NCI-H2227 treated with DMSO at 0.1 percent for 48 hours (cell line): ENCODE measurements around the gene EHMT1.

Source experiments
- DNase-seq: peaks from one replicate; lab custom pipeline; 2025; lab: John Stamatoyannopoulos, UW

The EHMT1 gene

DNA sequence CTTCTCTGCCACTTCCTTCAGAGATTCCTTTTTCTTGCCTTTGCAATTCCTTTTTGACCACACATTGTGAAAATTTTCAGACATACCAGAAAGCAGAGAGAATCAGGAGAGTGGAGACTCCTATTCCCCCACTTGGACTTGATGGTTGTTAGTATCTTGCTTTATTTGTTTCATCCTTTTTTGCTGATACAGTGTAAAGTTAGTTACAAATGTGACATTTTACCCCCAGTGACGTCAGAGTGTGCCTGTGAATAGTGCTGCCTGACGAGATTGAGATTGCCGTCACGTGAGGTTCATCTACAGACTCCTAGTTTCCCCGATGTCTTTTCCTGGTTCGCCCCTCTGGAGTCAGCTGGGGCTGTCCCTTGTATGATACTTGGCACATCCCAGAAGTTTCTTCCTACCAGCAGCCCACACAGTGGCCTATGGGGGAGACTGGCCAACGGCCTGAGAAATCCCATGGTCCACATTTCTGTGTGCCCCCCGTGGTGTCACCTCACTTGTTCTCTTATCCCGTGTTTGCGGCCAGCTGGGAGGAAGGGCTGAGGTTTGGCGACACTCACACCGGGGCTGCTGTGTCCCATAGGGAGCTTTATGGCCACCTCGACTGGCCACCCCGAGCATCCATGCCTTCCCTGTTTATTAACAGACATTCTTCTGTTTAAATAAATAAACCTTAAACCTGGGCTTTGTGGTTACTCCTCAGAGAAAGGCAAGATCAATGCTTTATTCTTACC is 210.6 kb downstream of the EHMT1 start:
- no peak for DNase-seq

DNA sequence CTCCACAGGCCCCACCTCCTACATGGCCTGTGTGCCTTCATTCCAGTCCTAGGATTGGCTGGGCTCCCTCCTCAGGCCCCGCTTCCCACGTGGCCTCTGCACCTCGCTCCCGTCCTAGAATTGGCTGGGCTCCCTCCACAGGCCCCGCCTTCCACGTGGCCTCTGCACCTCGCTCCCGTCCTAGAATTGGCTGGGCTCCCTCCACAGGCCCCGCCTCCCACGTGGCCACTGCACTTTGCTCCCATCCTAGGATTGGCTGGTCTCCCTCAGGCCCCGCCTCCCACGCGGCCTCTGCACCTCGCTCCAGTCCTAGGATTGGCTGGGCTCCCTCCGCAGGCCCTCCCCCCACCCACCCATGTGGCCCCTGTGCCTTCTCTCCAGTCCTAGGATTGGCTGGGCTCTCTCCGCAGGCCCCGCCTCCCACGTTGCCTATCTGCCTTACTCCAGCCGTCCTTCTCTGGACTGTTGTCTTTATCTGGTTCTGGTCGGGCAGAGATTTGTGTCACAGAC is 213.4 kb downstream of the EHMT1 start:
- no peak for DNase-seq

DNA sequence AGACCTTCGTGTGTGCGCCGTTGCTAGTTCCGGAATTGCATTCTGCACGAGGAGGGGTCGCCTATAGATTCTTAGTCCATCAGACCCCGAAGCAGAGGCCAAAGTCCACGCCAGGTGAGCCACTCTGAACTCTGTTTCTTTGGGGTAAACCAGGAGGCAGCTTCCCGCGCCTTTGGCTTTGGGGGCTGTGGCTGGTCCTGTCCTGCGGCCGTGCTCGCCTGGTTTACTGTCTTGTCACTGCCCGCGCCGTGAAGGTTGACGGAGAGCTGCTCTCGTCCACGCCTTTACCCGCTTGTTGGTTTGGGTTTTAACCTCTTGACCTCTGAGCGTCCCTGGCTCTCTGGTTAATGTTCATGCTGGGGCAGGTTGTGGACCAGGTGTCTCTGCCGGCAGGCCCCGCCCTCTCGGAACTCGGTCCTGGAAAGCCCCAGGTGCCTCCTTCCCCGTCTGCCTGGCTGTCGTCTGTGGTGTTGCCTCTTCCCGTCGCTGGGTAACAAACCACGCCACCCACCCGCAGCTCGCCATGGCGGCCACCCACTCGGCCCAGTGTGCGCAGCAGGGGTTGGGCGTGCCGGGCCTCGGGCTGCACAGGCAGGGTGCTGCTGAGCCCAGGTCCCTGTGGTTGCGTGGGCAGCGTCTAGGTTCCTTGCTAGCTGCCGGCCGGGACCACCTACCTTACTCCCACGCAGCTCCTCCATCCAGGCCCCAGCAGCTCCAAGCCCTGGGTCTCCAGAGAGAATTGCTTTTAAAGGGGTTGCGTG is 214.2 kb downstream of the EHMT1 start:
- DNase-seq, result no peak

DNA sequence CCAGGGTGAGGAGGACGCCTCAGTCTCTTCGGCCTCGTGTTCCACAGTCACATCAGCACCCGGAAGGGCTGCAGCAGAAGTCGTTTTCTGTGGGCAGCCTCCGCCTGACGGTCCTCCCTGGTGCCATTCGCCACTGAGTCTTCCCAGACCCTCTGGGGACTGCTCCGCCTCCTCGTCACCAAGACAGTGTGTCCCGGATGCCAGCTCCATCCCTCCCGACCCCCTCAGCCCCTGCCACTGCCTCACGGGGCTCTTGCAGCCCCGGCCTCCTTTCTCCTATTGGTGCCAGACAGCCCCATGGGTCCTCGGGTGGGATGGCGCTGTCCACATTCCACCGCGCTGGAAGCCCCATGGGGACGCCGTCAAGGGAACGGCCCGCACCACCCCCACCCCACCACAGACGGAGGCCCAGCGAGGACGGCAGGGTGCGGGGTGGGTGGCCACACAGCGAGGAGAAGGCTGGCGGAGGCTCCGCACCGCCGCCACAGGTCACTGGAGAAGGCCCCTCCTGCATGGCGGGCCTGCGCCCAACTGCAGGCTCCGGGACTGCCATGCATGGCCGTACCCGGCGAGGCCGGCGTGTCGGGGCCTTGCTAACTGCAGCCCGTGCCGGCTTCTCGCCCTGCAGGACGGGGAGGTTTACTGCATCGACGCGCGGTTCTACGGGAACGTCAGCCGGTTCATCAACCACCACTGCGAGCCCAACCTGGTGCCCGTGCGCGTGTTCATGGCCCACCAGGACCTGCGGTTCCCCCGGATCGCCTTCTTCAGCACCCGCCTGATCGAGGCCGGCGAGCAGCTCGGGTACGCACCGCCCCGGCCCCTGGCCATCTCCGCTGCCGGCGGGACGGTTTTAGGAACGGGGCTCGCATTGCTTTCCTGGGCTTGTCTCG is 215.2 kb downstream of the EHMT1 start:
- no peak for DNase-seq

DNA sequence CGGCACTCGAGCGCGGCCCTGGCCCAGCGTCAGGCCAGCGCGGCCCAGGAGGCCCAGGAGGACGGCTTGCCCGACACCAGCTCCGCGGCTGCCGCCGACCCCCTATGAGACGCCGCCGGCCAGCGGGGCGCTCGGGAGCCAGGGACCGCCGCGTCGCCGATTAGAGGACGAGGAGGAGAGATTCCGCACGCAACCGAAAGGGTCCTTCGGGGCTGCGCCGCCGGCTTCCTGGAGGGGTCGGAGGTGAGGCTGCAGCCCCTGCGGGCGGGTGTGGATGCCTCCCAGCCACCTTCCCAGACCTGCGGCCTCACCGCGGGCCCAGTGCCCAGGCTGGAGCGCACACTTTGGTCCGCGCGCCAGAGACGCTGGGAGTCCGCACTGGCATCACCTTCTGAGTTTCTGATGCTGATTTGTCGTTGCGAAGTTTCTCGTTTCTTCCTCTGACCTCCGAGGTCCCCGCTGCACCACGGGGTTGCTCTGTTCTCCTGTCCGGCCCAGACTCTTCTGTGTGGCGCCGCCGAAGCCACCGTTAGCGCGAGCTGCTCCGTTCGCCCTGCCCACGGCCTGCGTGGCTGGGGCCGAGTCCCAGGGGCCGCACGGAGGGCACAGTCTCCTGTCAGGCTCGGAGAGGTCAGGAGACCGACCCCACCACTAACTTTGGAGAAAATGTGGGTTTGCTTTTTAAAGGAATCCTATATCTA is 216.2 kb downstream of the EHMT1 start:
- no peak for DNase-seq

DNA sequence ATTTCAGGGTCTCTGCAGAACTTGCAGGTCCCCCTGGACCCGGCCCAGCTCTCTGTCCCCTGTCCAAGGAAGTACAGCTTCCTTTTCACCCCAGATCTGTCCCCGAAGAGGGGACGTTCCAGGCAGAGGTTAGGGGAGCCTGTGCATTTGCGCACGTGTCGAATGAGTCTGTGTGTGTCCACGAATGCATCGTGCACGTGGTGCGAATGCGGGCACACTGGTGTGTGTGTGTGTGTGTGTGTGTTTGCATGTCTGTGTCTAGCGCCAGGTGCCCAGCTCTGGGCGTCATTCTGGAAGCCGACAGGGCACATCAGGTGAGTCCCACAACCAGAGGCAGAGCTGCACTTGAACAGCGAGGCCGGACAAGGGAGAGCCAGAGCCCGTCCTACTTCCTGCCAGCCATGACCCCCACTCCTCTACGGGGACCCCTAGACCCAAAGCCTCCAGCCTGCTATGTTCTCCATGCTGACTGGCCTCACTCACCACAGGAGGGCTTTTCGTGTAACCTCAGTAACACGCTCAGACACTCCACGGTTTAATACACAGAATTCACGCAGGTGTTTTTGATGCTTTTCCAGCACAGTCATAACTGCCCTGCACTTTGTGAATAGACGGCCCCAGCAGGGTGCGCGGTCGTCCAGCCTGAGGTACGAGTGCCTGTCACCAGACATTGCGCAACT is 217.5 kb downstream of the EHMT1 start:
- DNase-seq, result no peak

DNA sequence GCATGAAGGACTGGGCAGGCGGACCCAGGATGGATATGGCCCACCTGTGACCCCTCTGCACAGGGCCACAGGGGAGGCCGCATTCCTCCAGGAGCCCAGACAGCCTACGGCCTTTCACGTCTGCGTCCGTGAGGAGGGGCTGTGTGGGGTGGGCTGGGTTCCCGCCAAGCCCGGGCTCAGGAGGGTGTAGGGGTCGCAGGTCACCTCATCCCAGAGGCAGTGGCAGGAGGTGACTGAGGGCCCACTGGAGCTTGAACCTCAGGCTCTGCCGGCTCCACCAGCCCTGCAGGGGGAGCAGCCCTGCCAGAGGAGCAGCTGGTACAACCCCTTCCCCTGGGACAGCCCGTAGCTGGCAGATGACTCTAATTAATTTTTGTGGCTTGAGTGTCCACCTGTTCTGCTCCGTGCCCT is 218.0 kb downstream of the EHMT1 start:
- no peak for DNase-seq

DNA sequence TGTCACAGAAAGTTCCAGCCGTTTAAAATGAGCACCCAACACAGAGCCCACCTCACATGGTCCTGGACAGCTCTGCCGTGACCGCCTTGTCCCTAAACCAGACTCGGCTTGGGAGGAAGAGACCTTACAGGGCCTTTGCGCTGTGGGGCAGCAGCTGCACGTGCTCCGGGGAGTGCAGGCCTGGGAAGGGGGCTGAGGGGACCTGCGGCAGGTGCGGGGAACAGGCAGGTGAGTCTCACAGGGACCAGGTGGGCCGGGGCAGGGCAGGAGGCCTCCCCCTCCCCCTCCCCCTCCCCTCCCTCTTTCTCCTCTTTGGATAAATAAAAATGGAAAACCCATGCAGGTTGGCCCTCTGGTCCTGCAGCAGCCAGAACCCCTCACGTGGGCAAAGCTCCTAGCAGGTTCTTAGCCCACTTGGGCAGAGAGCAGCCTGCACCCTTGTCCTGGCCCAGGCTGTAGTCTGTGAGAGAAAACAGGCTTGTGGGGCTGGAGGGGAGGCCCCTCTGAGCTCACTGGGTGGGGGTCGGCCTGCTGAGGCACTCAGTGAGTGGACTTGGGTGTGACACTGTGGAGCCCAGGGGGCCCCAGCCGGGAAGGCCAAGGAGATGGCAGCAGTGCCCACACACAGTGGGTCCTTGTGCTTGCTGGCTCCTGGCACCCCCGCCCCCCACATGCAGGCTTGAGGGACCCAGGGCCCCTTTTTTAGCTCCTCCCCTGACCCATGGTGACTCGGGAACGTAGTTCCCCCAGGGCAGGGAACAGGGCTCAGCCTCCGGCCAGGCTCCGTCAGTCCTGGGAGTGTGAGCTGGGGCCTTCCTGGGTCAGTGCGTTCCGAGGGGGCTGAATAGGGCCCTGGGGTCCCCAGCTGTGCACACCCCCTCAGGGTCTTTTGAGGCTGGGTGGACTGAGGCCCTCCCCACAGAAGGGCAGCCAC is 218.8 kb downstream of the EHMT1 start:
- DNase-seq, result no peak

DNA sequence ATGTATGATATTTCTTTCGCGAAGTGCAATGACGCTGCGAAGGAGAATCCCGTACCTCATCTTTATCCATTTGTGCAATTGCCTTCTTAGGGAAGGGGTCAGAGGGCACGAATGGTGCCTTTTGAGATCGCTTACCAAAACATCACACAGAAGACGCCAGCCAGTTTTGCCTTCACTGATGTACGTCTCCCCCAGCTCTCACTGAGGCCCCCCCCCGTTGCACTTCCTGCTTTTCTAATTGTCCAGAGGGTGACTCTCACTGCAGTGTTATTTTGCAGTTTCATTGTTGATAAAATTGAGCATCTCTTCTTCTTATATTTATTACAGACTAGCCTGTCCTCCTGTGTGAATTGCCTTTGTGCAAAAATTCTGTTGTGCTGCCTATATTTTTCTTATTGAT is 219.8 kb downstream of the EHMT1 start:
- DNase-seq, result no peak

DNA sequence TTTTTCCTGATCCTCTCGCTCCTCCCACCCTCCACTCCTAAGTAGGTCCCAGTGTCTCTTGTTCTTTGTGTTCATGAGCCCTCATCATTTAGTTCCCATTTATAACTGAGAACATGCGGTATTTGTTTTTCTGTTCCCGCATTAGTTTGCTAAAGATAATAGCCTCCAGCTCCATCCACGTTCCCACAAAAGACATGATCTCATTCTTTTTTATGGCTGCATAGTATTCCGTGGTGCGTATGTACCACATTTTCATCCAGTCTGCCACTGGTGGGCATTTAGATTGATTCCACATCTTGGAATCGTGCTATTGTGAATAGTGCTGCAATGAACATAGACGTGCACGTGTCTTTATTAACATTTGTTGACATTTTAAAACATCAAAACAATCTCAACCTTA is 224.6 kb downstream of the EHMT1 start:
- no peak for DNase-seq

DNA sequence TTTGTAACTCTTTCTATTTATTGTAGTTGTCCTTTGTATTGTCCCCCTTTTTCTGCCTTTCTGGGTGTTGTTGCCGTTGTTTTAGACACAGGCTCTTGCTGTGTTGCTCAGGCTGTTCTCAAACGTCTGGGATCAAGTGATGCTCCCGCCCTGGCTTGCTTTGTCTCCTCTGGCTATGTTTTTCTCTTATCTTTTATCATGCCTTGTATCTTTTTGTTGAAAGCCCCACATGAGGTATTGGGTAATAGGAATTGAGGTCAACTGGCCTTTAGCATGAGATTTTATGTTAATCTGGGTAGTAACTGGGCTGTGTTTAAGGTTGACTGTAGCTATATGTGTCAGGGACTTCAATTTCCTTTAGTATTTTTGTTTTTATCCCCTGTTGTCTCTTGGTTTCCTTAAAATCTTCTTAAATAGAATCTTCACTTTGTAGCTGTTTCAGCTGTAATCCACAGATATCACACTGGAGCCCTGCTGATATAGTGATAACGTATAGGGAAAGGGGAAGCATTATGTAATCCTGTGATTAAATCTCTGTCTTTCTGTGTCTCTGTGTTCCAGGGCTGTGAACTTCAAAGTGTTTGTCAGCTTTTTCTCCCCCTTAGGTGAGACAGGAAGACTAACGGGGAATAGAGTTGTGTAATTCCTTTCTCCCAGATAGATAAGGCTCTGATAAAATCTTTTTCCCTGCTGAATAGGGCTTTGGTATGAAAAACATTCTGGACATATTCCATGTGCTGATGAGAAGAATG is 232.9 kb downstream of the EHMT1 start:
- DNase-seq, result no peak

DNA sequence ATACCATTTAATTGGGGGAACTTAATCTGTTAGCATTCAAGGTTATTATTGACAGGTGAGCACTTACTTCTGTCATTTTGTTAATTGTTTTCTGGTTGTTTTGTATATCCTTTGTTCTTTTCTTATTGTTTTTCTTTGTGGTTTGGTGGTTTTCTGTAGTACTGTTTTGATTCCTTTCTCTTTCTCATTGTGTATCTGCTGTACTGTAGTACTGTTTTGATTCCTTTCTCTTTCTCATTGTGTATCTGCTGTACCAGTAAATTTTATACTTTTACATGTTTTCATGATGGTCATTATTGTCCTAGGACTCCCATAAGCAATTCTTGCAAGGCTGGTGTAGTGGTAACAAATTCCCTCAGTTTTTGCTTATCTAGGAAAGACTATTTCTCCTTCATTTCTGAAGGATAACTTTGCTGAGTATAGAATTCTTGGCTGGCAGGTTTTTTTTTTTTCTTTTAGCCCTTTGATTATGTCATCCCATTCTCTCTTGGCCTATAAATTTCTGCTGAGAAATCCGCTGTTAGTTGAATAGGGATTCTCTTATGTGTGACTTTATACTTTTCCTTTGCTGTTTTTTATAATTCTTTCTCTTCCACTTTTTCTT is 234.7 kb downstream of the EHMT1 start:
- DNase-seq, result no peak

DNA sequence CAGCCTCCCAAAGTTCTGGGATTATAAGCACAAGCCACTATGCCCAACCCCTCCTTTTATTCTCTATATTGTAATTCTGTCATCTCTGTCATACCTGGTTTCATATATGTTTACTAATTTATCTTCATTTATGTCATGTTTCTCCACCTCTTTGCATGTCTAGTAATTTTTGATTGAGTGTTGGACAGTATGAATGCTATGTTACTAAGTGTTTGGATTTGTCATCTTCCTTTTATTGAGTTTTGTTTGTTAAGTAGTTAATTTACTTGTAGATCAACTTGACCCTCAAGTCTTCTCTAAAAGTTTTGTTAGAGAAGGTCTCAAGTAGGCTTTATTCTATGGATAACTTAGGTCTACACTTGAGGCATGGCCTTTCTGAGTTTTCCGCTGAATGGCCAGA is 241.6 kb downstream of the EHMT1 start:
- DNase-seq, result no peak

DNA sequence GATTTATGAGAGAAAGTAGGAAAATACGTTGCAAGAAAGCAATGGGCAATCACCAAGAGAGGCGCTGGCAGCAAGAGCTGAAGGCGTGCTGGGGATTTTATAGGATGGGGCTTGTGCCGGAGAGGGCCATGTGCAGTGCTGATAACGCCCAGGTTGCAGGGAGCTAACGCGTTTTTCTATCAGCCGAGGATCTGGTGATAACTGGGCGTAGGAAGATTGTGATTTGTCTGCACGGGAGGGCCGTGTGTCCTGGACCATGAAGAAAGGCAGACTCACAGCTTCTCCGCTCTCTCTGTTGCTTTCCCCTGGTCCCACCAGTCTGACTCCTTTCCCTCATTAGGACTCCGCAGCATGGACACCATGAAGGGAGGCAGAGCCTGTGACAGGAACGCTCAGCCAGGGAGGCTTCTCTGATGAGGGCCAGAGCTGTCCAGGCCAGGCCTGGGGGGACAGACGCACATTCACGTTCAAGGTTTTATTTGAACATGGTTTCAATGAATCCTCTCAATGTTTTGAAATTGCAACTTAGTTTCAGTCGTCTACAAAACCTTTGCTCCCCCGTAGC is 246.9 kb downstream of the EHMT1 start:
- peak; percentile 79 for DNase-seq

DNA sequence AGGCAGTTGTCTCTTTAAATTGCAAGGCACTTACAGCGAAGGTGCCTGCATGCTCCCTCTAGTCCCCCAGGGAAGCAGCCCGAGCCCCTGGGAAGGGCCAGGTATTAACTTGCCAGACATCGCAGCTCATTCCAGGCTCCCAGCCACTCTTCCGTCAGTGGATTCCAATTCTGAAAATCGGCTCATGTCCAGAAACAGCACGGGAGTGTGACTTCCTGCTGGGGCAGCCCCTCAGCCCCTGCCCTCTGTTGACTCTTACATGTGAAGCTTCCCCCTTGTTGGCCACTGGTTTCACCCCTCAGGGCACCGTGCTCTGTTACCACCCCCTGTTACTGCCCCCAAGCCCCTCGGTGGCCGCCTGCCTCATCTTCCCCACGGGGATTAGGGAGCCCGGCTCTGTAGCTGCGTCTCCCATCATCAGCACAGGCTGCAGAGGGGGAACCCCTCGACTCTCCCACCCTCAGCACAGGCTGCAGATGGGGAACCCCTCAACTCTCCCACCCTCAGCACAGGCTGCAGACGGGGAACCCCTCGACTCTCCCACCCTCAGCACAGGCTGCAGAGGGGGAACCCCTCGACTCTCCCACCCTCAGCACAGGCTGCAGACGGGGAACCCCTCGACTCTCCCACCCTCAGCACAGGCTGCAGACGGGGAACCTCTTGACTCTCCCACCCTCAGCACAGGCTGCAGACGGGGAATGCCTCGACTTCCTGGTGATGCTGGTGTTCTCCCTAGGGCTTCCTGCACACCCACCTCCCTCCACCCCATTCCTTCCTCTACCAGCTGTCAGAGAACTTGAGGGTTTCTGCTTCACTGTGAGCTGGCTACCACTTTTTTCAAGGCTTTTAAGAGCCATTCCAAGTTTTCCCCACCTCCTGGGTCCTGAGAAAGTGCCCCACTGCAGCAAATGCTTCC is 247.7 kb downstream of the EHMT1 start:
- DNase-seq, result no peak

DNA sequence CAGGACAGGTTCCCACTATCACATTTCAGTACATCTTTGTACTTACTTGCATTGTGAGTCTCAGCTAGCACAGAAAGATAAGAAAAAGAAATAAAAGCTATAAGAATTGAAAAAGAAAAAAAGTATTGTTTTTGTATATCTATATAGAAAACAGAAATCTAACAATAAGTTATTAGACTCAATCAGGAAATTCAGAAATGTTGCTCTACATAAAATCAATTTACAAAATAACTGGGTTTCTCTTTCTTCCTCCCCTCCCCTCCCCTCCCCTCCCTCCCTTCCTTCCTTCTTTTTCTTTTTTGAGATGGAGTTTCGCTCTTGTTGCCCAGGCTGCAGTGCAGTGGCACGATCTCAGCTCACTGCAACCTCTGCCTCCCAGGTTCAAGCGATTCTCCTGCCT is 251.6 kb downstream of the EHMT1 start:
- DNase-seq, result no peak

DNA sequence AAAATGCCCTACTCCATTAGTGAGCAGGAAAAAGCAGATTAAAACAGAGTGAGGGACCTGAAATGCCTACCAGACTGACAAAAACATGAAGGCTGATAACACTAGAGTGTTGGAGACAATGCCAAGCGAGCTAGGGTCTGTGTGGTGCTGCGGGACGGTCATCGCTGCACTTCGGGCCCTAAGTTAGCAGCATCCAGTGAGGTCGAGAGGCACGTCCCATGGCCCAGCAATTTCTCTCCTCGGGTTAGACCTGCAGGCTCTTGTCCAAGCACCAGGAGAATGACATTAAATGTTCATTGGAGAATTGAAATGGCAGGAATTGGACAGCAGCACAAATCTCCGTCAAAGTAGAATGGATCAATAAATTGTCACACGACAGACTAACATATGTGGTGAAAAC is 253.5 kb downstream of the EHMT1 start:
- DNase-seq, result no peak

DNA sequence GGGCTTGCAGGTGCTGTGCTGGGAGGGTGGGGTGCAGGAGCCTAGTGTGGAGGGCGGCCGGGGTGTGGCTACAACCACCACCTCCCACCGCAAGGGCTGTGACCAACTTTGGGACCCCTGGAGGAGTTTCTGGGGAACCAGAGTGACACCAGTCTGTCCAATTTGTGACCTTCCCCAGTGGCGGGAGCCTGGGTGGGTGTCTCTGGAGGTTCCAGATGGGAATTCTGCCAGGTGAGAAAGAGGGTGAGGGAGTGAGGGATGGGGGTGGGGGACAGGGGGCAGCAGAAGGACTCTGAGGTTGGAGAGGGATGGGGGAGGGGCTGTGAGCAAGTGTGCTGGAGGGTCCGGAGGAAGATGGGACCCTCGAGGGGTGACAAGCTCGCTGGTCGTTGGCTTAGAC is 254.6 kb downstream of the EHMT1 start:
- DNase-seq, result no peak
